ENCODE measurements around the gene MT1M.

The MT1M gene

DNA sequence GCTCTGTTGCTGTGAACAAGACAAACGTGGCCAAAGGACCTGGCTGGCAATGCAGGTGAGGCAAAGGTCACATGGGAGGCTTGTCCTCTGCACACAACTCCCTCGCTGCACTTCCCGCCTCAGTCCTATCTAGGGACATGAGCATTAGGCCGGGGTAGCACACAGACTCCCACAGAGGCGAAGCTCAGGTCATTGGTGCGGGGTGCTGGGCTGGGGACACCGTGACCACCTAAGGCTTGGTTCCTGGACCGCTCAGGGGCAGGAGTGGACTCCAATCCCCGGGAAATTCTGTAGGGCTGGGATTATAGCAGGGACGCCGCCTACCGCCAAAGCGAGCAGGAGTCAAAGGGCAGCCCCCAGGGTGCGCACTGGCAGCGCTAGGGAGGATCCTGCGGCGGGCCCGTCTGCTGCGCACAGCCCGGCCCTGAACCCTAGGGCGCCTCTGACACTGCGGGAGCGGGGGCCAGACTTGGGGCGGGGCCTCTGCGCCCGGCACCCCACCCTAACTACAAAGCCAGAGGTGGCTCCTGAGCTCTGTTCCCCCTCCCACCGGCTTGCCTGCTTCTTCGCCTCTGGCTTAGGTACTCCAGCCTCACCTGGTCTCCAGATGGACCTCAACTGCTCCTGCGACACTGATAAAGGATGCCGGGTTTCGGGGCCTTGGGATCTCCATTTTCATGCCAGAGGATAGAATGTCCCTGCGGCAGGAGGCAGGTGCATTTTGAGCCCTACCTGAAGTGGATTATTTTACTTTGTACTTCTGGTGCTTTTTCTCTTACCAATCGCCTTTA is 15.4 kb downstream of the MT1M start:
- peaks cover 0 to 21% of the 10 kb centered on the region in 2 donors for H3K27me3 ChIP-seq

GRCh38 chr16:56649271-56649670 is 16.8 kb downstream of the MT1M start:
- Histone ChIP-seq H3K27ac (no peak overlapping the region), H3K4me1 (no peaks in the 10 kb centered on the region), H3K9me3 (no peaks in the 10 kb centered on the region), H3K4me3 (no peak overlapping the region), H3K36me3 (no peaks in the 10 kb centered on the region), H3K27me3 (peaks cover 0 to 21% of the 10 kb centered on the region in 2 donors)
- no peak for TF ChIP-seq CTCF (IDR thresholded peaks at IDR 0.05)
- DNase-seq: no peak
- intact Hi-C loops (cut with DNase I; ENCODE audit: low total_unique reads): no loop called here

More for the DNA sequence above, 15.4 kb downstream of the MT1M start:
- DNase-seq: no peak
- no peaks in the 10 kb centered on the region for H3K9me3 ChIP-seq
- no peak overlapping the region for H3K4me3 ChIP-seq
- intact Hi-C loops (cut with DNase I; ENCODE audit: low total_unique reads): no loop called here
- H3K27ac ChIP-seq: no peak overlapping the region
- H3K4me1 ChIP-seq: peaks cover 0 to 13% (median 8%) of the 10 kb centered on the region in 4 donors
- TF ChIP-seq CTCF (IDR thresholded peaks at IDR 0.05): no peak
- H3K36me3 ChIP-seq: no peaks in the 10 kb centered on the region

DNA sequence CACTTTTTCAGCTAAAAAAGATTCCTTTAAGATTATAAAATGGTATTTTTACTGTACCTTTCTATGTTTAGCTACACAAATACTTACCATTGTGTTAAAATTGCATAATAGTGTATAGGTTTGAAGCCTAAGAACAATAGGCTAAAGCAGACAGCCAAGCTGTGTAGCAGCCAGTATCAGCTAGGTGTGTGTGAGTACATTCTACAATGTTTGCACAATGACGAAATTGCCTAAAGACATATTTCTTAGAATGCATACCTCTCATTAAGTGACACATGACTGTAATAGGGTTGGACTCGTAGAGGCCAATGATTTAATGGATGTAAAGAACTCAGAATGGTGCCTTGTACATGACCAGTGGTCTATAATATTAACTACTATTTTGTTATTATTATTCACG is 17.4 kb downstream of the MT1M start:
- H3K27ac ChIP-seq: no peak overlapping the region
- H3K4me3 ChIP-seq: no peak overlapping the region
- H3K27me3 ChIP-seq: peaks cover 0 to 21% of the 10 kb centered on the region in 2 donors
- intact Hi-C loops (cut with DNase I; ENCODE audit: low total_unique reads): no loop called here
- no peaks in the 10 kb centered on the region for H3K9me3 ChIP-seq
- no peaks in the 10 kb centered on the region for H3K4me1 ChIP-seq
- DNase-seq: no peak
- TF ChIP-seq CTCF (IDR thresholded peaks at IDR 0.05): no peak
- H3K36me3 ChIP-seq: no peaks in the 10 kb centered on the region

DNA sequence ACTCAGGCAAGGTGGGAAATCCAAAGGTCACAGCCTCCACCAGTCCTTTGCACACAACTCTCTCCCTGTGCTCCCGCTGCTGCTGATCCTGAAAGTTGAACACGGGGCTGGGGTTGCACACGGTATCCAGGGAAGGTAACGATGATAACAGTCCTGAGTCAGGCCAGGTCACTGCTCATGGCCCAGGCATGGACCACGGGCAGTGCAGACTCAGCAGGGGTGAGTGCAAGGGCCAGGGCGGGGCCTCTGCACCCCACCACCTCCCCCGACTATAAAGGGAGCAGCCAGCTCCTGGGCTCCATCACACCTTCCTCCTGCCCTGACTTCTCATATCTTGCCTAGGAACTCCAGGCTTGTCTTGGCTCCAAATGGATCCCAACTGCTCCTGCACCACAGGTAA is 19.1 kb downstream of the MT1M start, which contains the start of gene MT1B:
Gene MT1B (plus strand): TSS at position 301 of the 400 bp plus-strand sequence. CDS start 68 bp downstream, at position 369.
- Histone ChIP-seq H3K4me3 (no peak within 1 kb of the TSS), H3K36me3 (no peaks in the 10 kb centered on the region), H3K27ac (no peak within 1 kb of the TSS), H3K9me3 (no peaks in the 10 kb centered on the region), H3K27me3 (peaks cover 0 to 21% of the 10 kb centered on the region in 2 donors), H3K4me1 (no peaks in the 10 kb centered on the region)
- intact Hi-C loops (cut with DNase I; ENCODE audit: low total_unique reads): no loop called here
- no peak for DNase-seq
- no peak for TF ChIP-seq CTCF (IDR thresholded peaks at IDR 0.05)

- Histone ChIP-seq H3K27me3 (peaks cover 0 to 24% of the 10 kb centered on the region in 2 donors), H3K4me3 (no peak overlapping the region), H3K36me3 (no peaks in the 10 kb centered on the region), H3K4me1 (peaks cover 0 to 5% (median 2%) of the 10 kb centered on the region in 4 donors), H3K27ac (no peak overlapping the region), H3K9me3 (no peaks in the 10 kb centered on the region)
- intact Hi-C loops (cut with DNase I; ENCODE audit: low total_unique reads): no loop called here
- no peak for DNase-seq
- no peak for TF ChIP-seq CTCF (IDR thresholded peaks at IDR 0.05)
Measured at GRCh38 chr16:56652600-56652999, 20.1 kb downstream of the MT1M start.
